Inferior parietal cortex (tissue), 1 donor: Measurements from ENCODE around the gene CDK9.
"Not testable (repeated sequence)": the region's sequence is repeated elsewhere in the genome, so short reads cannot be mapped to it uniquely, and the experiment has no call there.

Experiments used
- DNase-seq: peaks from one replicate; pipeline ENCODE4 v3.0.0-alpha.2; 2016; ENCODE audit errors: extremely low spot score

CDK9 gene

DNA sequence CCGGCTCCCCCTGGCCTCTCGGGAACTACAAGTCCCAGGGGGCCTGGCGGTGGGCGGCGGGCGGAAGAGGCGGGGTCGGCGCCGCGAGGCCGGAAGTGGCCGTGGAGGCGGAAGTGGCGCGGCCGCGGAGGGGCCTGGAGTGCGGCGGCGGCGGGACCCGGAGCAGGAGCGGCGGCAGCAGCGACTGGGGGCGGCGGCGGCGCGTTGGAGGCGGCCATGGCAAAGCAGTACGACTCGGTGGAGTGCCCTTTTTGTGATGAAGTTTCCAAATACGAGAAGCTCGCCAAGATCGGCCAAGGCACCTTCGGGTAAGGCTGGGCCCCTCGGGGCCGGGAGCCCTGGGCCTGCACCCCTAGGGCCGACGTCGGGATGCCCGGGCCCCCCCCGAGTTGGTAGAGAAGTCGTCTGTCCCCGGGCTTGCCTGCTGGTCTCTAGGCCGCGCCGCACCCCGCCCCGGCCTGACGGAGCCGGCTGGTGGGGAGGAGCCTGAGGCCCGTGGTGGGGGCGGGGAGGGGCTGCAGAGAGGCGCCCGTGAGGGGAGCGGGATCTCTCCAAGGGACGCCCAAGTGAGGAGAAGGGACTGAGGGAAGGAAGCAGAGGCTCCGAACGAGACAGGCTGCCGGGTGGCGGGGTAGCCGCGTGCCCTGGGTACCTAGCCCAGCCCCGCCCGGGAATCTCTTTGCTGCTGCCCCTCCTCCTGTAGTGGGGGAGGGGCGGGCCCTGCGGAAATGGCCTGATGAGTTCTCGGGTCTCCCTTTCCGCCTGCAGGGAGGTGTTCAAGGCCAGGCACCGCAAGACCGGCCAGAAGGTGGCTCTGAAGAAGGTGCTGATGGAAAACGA, at the start of gene CDK9:
Gene CDK9 (plus strand): TSS at position 102 of the 840 bp plus-strand sequence. CDS start 115 bp downstream, at position 217.
- peak; percentile 86 for DNase-seq

DNA sequence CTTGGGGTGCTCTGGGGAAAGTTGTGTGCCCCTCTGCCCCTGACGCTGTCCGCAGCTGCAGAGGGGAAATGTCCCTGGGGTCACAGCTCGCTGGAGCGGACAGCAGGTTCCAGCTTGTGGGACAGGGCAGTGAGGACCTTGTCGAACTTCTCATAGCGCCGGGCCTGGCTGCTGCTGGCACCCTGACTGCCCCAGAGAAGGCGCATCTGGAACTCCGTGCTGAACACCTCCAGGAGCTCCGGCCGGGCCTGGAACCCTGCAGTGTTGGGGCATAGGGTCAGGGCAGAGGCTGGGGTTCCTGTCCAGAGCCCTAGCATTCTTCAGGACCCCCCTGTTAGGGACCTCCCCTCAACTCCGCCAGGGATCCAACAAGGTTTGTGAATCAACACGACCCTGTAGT, 47.2 kb upstream of the CDK9 start:
- no peak for DNase-seq

- no peak for DNase-seq
Observed at GRCh38 chr9:127739614-127740330, 46.1 kb upstream of the CDK9 start.

- DNase-seq, result peak; percentile 60
Observed at GRCh38 chr9:127741831-127742434, 43.9 kb upstream of the CDK9 start.

GRCh38 chr9:127742435-127743088, 43.3 kb upstream of the CDK9 start:
- DNase-seq, result no peak

DNA sequence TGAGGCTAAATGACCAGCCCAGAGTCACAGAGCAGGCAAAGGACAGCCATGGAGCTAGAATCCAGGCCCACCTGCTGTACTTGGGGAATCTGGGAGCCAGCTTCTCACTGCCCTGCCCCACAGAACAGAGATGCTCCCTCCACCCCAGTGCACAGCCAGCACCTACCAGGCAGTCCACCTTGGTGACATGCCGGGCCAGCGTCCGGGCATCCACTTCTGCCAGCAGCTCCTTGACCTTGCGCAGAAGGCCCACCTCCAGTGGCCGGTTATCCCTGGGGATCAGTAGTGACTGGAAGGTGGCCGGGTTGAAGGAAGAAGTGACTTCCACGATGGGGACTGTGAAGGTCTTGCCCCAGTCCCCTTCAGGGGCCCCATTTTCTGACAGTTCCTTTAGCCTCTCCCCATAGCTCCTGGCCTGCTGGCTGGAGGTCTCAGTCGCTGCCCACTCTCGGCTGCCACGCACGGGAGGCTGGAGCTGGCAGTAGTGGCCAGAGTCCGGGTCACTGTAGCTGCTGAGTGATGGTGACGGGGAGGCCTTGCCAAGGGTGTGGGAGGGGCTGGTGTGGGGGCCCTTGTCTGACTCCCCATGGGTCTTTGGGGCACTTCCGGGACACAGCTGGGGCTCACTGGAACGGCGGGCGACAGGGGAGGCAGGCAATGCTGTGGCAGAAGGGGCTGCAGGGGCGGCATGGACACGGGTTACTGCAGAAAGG, 41.3 kb upstream of the CDK9 start:
- no peak for DNase-seq

GRCh38 chr9:127746959-127747569, 38.8 kb upstream of the CDK9 start:
- DNase-seq, result no peak

- DNase-seq, result no peak
Observed at GRCh38 chr9:127749090-127749787, 36.6 kb upstream of the CDK9 start.

DNA sequence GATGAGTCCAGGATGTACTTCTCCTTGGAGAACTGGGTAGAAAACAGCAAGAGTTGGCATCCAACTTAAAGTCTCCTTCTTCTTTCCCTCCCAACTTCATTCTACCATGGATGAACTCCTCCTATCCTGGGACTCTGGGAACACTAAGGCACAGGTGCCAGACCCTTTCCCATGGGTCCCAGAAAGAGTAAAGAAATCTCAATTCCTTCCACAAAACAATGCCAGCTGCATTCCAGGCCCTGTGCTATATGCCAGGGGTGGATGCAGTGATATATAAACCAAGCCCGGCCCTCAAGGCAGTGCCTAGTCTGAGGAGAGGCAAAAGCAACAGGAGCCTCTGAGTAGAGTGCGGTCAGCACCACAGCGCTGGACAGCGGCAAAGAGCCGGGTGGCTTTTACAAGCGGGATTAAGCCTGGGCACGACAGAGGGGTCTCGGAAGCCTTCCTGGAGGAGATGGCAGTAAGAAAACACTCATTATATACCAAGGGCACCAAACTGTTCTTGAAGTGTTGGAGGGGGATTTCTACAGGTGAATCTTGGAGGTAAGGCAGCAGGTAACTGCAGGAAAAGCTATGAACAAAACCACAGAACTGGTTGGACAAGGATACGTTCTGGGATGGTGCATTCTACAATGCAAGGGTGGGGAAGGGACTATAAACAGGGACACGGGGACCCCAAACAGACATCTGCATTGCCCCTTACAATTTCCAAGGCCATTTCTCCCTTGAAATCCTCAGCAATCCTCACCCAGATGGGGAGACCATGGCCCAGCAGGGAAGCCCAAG, 34.4 kb upstream of the CDK9 start:
- DNase-seq, result no peak

- DNase-seq, result no peak
Observed at GRCh38 chr9:127753148-127753547, 32.7 kb upstream of the CDK9 start.

- no peak for DNase-seq
Observed at GRCh38 chr9:127753622-127754021, 32.2 kb upstream of the CDK9 start.

DNA sequence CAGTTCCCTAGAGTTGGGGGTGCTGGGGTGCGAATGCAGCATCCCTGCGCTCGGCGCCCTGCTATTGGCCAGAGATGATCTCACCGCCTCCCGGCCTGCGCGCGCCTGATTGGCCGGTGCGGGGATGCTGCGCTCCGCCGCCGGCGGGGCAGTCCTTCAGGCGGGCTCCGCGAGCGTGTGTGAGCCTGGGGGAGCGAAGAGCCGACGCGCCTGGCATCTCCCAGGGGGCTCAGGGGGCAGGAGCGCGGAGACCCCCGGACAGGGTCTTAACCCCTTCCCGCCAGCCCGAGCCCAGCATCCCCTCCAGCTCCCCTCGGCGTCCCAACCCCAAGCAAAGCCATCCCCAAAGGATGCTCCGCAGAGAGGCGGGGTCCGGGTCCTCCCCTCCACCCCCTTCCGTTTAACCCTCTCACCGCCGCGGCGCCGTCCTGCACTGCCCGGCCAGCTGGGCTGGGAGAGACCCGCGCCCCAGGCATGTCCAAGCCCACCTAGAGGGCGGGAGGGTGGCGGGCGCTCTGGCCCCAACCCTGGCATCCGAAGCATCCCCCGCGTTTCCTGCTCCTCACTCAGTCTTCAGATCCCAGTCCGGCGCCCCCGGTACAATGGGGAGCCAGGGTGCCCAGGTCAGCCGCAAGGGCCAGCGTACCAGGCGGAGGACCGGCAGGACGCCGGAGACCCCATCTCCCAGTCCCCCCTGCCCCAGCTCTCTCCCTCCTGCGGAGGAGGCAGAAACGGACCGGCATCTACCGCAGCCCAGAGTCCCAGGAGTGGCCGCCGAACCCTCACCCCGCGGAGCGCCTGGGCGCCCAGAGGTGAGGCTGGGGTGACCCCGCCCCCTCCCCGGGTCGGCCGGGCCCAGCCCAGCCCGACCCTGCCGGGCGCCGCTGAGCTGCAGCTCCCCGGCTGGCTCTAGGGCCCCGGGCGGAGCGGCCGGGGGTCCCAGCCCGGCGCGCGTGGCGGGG, 31.5 kb upstream of the CDK9 start:
- DNase-seq, result peak; percentile 59

- DNase-seq, result no peak
Observed at GRCh38 chr9:127755061-127756060, 30.5 kb upstream of the CDK9 start.

DNA sequence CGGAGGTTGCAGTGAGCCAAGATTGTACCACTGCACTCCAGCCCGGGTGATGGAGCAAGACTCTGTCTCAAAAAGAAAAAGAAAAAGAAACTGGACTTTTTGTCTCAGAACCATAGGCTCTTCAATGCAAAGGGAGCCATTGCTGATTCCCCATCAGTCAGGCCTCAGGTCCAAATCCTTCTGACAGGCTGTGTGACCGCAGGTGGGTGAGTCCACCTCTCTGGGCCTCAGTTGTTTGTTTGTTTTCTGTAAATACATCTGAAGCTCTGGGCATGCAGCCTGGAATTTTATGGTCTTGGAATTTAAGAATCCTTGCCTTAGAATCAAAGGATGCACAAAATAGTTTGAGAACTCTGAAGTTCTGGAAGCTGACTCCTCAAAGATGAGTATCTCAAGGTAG, 29.6 kb upstream of the CDK9 start:
- no peak for DNase-seq

DNA sequence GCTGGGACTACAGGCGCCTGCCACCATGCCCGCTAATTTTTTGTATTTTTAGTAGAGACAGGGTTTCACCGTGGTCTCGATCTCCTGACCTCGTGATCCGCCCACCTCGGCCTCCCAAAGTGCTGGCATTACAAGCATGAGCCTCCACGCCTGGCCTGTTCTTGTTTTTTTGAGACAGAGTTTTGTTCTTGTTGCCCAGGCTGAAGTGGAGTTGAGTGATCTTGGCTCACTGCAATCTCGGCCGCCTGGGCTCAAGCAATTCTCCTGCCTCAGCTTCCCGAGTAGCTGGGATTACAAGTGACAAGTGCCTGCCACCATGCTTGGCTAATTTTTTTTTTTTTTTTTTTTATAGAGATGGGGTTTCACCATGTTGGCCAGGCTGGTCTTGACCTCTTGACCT, 29.1 kb upstream of the CDK9 start:
- not testable (repeated sequence) for DNase-seq

DNA sequence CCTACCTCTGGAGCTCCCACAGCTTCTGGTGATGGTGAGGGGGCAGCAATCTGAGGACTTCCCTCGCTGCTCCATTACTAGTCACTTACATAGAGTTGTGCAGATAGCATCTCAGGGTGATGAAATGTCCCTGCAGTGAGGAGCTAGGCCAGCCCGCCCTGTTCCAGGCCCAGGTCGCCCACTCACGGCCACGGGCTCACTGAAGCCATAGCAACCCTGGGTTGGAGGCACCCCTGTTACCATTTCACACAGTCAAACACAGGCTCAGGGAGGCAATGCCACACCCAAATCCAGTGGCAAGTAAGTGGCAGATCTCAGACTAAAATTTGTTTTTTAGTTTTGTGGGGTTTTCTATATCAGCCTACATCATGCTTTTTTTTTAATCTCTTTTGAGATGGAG, 27.0 kb upstream of the CDK9 start:
- DNase-seq, result no peak

GRCh38 chr9:127761061-127761460, 24.8 kb upstream of the CDK9 start:
- no peak for DNase-seq
